Psoas muscle (tissue), 8 donors: Measurements from ENCODE around the gene TMEM243. TPM values are rescaled to one million over a fixed set of nuclear protein-coding genes. Genes with fewer than 3 reads are reported as not detected.
"Not testable (repeated sequence)": the region's sequence is repeated elsewhere in the genome, so short reads cannot be mapped to it uniquely, and the experiment has no call there.

Experiments
- ATAC-seq, 4 donors: fragments of 200-7000 bp; cut with Tn5 transposase; one replicate each; pipeline ENCODE4 v1.9.1; 2020; ENCODE audit warnings: moderate library complexity in 3 of 4, mild to moderate bottlenecking in 2 of 4
- DNase-seq, 2 donors: peaks; one replicate each; pipeline ENCODE4 v3.0.0-alpha.2; 2020
- H3K27ac ChIP-seq: fragments of 200-600 bp; one replicate; pipeline ENCODE4 v1.8.0; 2022
- H3K27me3 ChIP-seq, 3 donors: fragments of 200-600 bp in 1 of 3; one replicate each; pipeline versions ENCODE4 v1.6.1 to v1.8.0; 2013 to 2022; ENCODE audit warnings: low read length in 2 of 3, mild to moderate bottlenecking in 2 of 3, moderate library complexity in 1 of 3; ENCODE audit not compliant: insufficient read depth in 3 of 3
- H3K36me3 ChIP-seq, 2 donors: fragments of 200-600 bp in 1 of 2; one replicate each; pipeline versions ENCODE4 v1.6.1 to v1.8.0; 2013 to 2022; ENCODE audit warnings: low read depth in 1 of 2, mild to moderate bottlenecking in 1 of 2, moderate library complexity in 1 of 2; ENCODE audit not compliant: insufficient read depth in 1 of 2
- H3K4me1 ChIP-seq: fragments of 200-600 bp; one replicate; pipeline ENCODE4 v1.8.0; 2022
- H3K4me3 ChIP-seq: fragments of 200-600 bp; one replicate; pipeline ENCODE4 v1.8.0; 2022; ENCODE audit warnings: mild to moderate bottlenecking
- H3K9me3 ChIP-seq: fragments of 200-600 bp; one replicate; pipeline ENCODE4 v1.8.0; 2022
- CTCF ChIP-seq: fragments of 200-600 bp; IDR thresholded peaks from one replicate; pipeline ENCODE4 v1.8.0; 2022; ENCODE audit warnings: antibody characterized with exemption
- WGBS, 3 donors: extraction: QIAGEN DNeasy Blood & Tissue Kit; methylation state at CpG; one replicate each; pipeline versions ENCODE4 v1.1.6 to v1.1.7; 2013; 5-methylcytosine and 5-hydroxymethylcytosine counted together
- intact Hi-C, 2 donors: fragments of 100-400 bp; cut with DNase I; formaldehyde crosslinking; loops; one replicate each; pipeline versions ENCODE4 v1.11.0 to v1.14.2; 2022
- long read RNA-seq, 2 donors: library from polyadenylated mRNA; unstranded; transcript quantifications; one replicate each; pipeline ENCODE4 v2.0.0, GENCODE V29; 2021
- polyA plus RNA-seq, 3 donors: library from polyadenylated mRNA; stranded (reverse); fragments of 200-250 nt; gene quantifications; one replicate each; pipeline ENCODE4 v1.2.3, GENCODE V29; 2013
- total RNA-seq, 4 donors: library from RNA; stranded (reverse); fragmentation: NEBNext Ultra II Directional in 2 of 4; extraction: Animal tissue kit (Norgen Biotek cat#: 25700) in 2 of 4; gene quantifications; one replicate each; pipeline versions ENCODE4 v1.2.1 to v1.2.4, GENCODE V29; 2021 to 2023
- donor health status: healthy with polysubstance abuse.
- donor health status: DM: no; HTN: no; CAD: no; lungs with moderate emphysema.
- donor health status: Bipolar disorder and iron deficiency.
- donor health status: healthy.
- donor health status: DM: yes; HTN: yes; CAD: no.
- donor health status: DM: no; HTN: no; CAD: no.
- donor health status: DM: no; HTN: no; CAD: no.
- donor health status: DM: yes; HTN: yes; CAD: no.

Gene TMEM243
- total RNA-seq (1 to 10 TPM; 2.3 to 3.2 (median 2.6) TPM), polyA plus RNA-seq (1 to 10 TPM; 2.5 to 3.6 (median 3.2) TPM)
- long read RNA-seq, donor 1, partial matches to known transcripts, result 0 of 3 reads
- long read RNA-seq, donor 1, other reads (novel, unspliced or antisense), result 0 of 3 reads
- long read RNA-seq, donor 2, partial matches to known transcripts, result 0 of 1 reads
- long read RNA-seq, donor 2, other reads (novel, unspliced or antisense), result 0 of 1 reads

- Histone ChIP-seq H3K4me3 (peak within 1 kb of the TSS; percentile 76), H3K27ac (peak within 1 kb of the TSS; percentile 72), H3K4me1 (peaks cover 9% of the 10 kb centered on the region), H3K27me3 (peaks cover 0 to 6% (median 0%) of the 10 kb centered on the region in 3 donors), H3K36me3 (no peaks in the 10 kb centered on the region), H3K9me3 (no peaks in the 10 kb centered on the region)
- no peak for TF ChIP-seq CTCF
- DNase-seq, result peak; percentile 85 to 86
- intact Hi-C loops, result no loop called here
- WGBS, 3 donors, result 1% methylated on average over 38 to 41 of the region's 41 CpGs
- peak; percentile 65 to 82 (median 77) for ATAC-seq
These were observed at the start of gene TMEM243 for GRCh38 chr7:87219545-87220025. Gene TMEM243, minus strand, starts transcription at chr7:87219732. Its CDS starts 229 bp downstream, at chr7:87219503.

- TF ChIP-seq CTCF, result no peak
- 77 to 79% (median 79%) methylated on average over 3 of the region's 3 CpGs for WGBS, 3 donors
These were observed 47.8 kb upstream of the TMEM243 start for GRCh38 chr7:87267239-87267900.

GRCh38 chr7:87263537-87263936 lies 44.0 kb upstream of the TMEM243 start:
- Histone ChIP-seq H3K27ac (no peak overlapping the region), H3K36me3 (no peaks in the 10 kb centered on the region), H3K9me3 (no peaks in the 10 kb centered on the region), H3K4me3 (no peak overlapping the region), H3K27me3 (no peaks in the 10 kb centered on the region), H3K4me1 (no peaks in the 10 kb centered on the region)
- no peak for DNase-seq
- no peak for ATAC-seq
- no peak for TF ChIP-seq CTCF
- intact Hi-C loops, result no loop called here
- WGBS, 3 donors, result 92 to 94% (median 93%) methylated on average over 8 of the region's 8 CpGs

More at GRCh38 chr7:87267239-87267900, 47.8 kb upstream of the TMEM243 start:
- Histone ChIP-seq H3K9me3 (no peaks in the 10 kb centered on the region), H3K4me1 (no peaks in the 10 kb centered on the region), H3K27ac (no peak overlapping the region), H3K27me3 (no peaks in the 10 kb centered on the region), H3K36me3 (no peaks in the 10 kb centered on the region), H3K4me3 (no peak overlapping the region)
- ATAC-seq, result no peak
- intact Hi-C loops, result no loop called here
- DNase-seq, result no peak

- DNase-seq, result no peak
- Histone ChIP-seq H3K4me1 (no peaks in the 10 kb centered on the region), H3K36me3 (no peaks in the 10 kb centered on the region), H3K27me3 (no peaks in the 10 kb centered on the region), H3K27ac (no peak overlapping the region), H3K9me3 (no peaks in the 10 kb centered on the region), H3K4me3 (no peak overlapping the region)
- WGBS, 3 donors, result 70 to 79% (median 77%) methylated on average over 3 of the region's 3 CpGs
- TF ChIP-seq CTCF, result no peak
- intact Hi-C loops, result no loop called here
- ATAC-seq, result no peak
These were observed 34.1 kb upstream of the TMEM243 start for GRCh38 chr7:87253589-87254087.

- H3K27me3 ChIP-seq, intact Hi-C loops, H3K27ac ChIP-seq, H3K9me3 ChIP-seq, H3K36me3 ChIP-seq, DNase-seq, H3K4me3 ChIP-seq, ATAC-seq, H3K4me1 ChIP-seq: not testable (repeated sequence)
- 87 to 94% (median 92%) methylated on average over 5 of the region's 5 CpGs for WGBS, 3 donors
These were observed 26.1 kb upstream of the TMEM243 start for GRCh38 chr7:87245671-87246070.

GRCh38 chr7:87238464-87239051 lies 19.0 kb upstream of the TMEM243 start:
- H3K27me3 ChIP-seq, ATAC-seq, H3K27ac ChIP-seq, DNase-seq, H3K4me1 ChIP-seq, H3K9me3 ChIP-seq, H3K36me3 ChIP-seq, H3K4me3 ChIP-seq: not testable (repeated sequence)
- intact Hi-C loops, result loop anchor here (5.0 kb wide), 2 partner anchors 301 to 311 kb away; no protein-coding TSS in a partner anchor
- 61 to 70% (median 64%) methylated on average over 10 to 11 of the region's 11 CpGs for WGBS, 3 donors
